Peyer's patch (tissue), 4 donors: ENCODE data around the gene MLPH.

ENCODE experiments used
- POLR2A ChIP-seq, 2 donors: fragments of 450-650 bp; IDR thresholded peaks; one replicate each; pipeline ENCODE4 v1.5.1; 2017; ENCODE audit warnings: antibody characterized with exemption in 2 of 2, mild to moderate bottlenecking in 2 of 2, moderate library complexity in 2 of 2
- TF ChIP-seq, protein P1 (sequence below), 6 experiments: fragments of 450-650 bp in 4 of 6; fragments of 200-600 bp in 2 of 6; sonication (generic) in 1 of 6; IDR thresholded peaks; one replicate each; pipeline ENCODE4 v1.5.1; 2017 to 2019; ENCODE audit warnings: antibody characterized with exemption in 6 of 6, mild to moderate bottlenecking in 3 of 6, moderate library complexity in 1 of 6

DNA sequence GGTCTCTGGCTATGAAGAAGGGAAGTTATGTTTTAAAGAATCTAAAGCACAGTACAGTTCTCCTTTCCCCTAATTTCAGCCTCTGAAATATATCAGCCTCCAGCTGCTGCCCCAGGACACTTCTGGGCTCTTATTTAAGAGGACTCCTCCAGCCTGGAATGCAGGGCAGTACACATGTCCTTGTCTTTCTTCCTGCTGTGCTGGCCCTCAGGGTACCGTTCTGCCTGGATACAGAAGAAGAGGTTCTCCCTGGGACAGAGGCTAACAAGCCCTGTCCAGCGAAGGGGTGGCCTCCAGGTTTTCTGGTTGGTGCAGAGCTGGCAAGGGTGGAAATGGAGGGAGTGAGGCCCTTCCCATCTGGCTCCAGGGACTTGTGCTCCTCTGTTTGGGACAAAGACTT is 22.1 kb downstream of the MLPH start:
- TF ChIP-seq, protein P1, sequence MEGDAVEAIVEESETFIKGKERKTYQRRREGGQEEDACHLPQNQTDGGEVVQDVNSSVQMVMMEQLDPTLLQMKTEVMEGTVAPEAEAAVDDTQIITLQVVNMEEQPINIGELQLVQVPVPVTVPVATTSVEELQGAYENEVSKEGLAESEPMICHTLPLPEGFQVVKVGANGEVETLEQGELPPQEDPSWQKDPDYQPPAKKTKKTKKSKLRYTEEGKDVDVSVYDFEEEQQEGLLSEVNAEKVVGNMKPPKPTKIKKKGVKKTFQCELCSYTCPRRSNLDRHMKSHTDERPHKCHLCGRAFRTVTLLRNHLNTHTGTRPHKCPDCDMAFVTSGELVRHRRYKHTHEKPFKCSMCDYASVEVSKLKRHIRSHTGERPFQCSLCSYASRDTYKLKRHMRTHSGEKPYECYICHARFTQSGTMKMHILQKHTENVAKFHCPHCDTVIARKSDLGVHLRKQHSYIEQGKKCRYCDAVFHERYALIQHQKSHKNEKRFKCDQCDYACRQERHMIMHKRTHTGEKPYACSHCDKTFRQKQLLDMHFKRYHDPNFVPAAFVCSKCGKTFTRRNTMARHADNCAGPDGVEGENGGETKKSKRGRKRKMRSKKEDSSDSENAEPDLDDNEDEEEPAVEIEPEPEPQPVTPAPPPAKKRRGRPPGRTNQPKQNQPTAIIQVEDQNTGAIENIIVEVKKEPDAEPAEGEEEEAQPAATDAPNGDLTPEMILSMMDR (IDR thresholded peaks at IDR 0.05) = no peak
- no peak for TF ChIP-seq POLR2A (IDR thresholded peaks at IDR 0.05)
